B cell (primary cell): ENCODE data around the gene ESR2. TPM values are rescaled to one million over a fixed set of nuclear protein-coding genes. Genes with fewer than 3 reads are reported as not detected.

Source experiments
- ATAC-seq: fragments of 200-7000 bp; cut with Tn5 transposase; one replicate; pipeline ENCODE4 v1.10.0; 2021; ENCODE audit warnings: low read depth, mild to moderate bottlenecking, moderate number of reproducible peaks, moderate library complexity
- CTCF ChIA-PET: fragments of 350-600 bp; sonication (Branson Sonifier 250); formaldehyde crosslinking; loops from one replicate; lab custom pipeline; 2021; ENCODE audit warnings: antibody characterized with exemption, inconsistent platforms; lab: Charles Lee
- POLR2A ChIA-PET: fragments of 350-600 bp; sonication (Branson Sonifier 250); formaldehyde crosslinking; loops from one replicate; lab custom pipeline; 2021; ENCODE audit warnings: antibody characterized with exemption; lab: Charles Lee
- DNase-seq: peaks from one replicate; pipeline ENCODE4 v3.0.0; 2013
- H2AFZ ChIP-seq: 2 replicates; pipeline ENCODE4 v1.6.1; 2012; ENCODE audit warnings: mild to moderate bottlenecking, low read depth, low read length; ENCODE audit not compliant: insufficient read depth, poor library complexity, severe bottlenecking
- H3K27ac ChIP-seq, 2 donors: 1 replicate in 1 of 2; 2 replicates in 1 of 2; pipeline ENCODE4 v1.5.1; 2012 to 2013; ENCODE audit warnings: low read length in 2 of 2, mild to moderate bottlenecking in 2 of 2, moderate library complexity in 1 of 2
- H3K27me3 ChIP-seq, 4 experiments: fragments of 200-600 bp in 1 of 4; sonication (generic) in 1 of 4; replicated peaks in 1 of 4; 1 replicate in 2 of 4; 2 replicates in 2 of 4; pipeline versions ENCODE4 v1.6.1 to v1.7.0; 2013 to 2016; ENCODE audit warnings: low read length in 3 of 4, mild to moderate bottlenecking in 2 of 4, mixed read lengths in 1 of 4, moderate library complexity in 1 of 4; ENCODE audit not compliant: insufficient read depth in 4 of 4, control insufficient read depth in 3 of 4; ENCODE audit errors: control extremely low read depth in 1 of 4
- H3K36me3 ChIP-seq, 2 experiments: replicated peaks in 1 of 2; 1 replicate in 1 of 2; 2 replicates in 1 of 2; pipeline versions ENCODE4 v1.6.1 to v1.7.1; 2013; ENCODE audit warnings: low read length in 1 of 2; ENCODE audit not compliant: insufficient read depth in 2 of 2, control insufficient read depth in 1 of 2; ENCODE audit errors: control extremely low read depth in 1 of 2, extremely low read depth in 1 of 2
- H3K4me1 ChIP-seq, 2 donors: fragments of 200-600 bp in 1 of 2; sonication (generic) in 1 of 2; 1 replicate in 1 of 2; 2 replicates in 1 of 2; pipeline versions ENCODE4 v1.5.1 to v1.6.1; 2013 to 2017; ENCODE audit warnings: low read length in 2 of 2; ENCODE audit not compliant: control insufficient read depth in 2 of 2, insufficient read depth in 2 of 2
- H3K4me2 ChIP-seq: replicated peaks from 2 replicates; pipeline ENCODE3; 2012; ENCODE audit warnings: mild to moderate bottlenecking, low read depth, low read length; ENCODE audit not compliant: poor library complexity, severe bottlenecking
- H3K4me3 ChIP-seq, 5 experiments: fragments of 200-600 bp in 1 of 5; sonication (generic) in 1 of 5; 1 replicate in 3 of 5; 2 replicates in 2 of 5; pipeline versions ENCODE4 v1.5.1 to v1.7.0; 2011 to 2016; ENCODE audit warnings: low read length in 4 of 5, mild to moderate bottlenecking in 4 of 5, low read depth in 2 of 5, control low read depth in 1 of 5, moderate library complexity in 1 of 5; ENCODE audit not compliant: insufficient read depth in 1 of 5; ENCODE audit errors: control extremely low read depth in 1 of 5, extremely low read depth in 1 of 5
- H3K79me2 ChIP-seq: fragments of 200-600 bp; sonication (generic); one replicate; pipeline ENCODE4 v1.6.0; 2016; ENCODE audit warnings: low read length; ENCODE audit not compliant: control insufficient read depth, insufficient read depth
- H3K9ac ChIP-seq: fragments of 200-600 bp; sonication (generic); 2 replicates; pipeline ENCODE4 v1.6.1; 2017; ENCODE audit warnings: mild to moderate bottlenecking, low read length, moderate library complexity
- H3K9me3 ChIP-seq, 3 donors: one replicate each; pipeline versions ENCODE4 v1.6.1 to v1.7.1; 2013; ENCODE audit warnings: low read length in 2 of 3; ENCODE audit not compliant: control insufficient read depth in 2 of 3, insufficient read depth in 1 of 3; ENCODE audit errors: control extremely low read depth in 1 of 3
- H4K20me1 ChIP-seq: 2 replicates; pipeline ENCODE4 v1.6.0; 2012; ENCODE audit warnings: mild to moderate bottlenecking, low read length; ENCODE audit not compliant: insufficient read depth, control insufficient read depth, poor library complexity, severe bottlenecking
- H3K27ac Mint-ChIP-seq: one replicate; pipeline ENCODE4 v1.8.0; 2021; ENCODE audit warnings: mixed read lengths
- H3K27me3 Mint-ChIP-seq: one replicate; pipeline ENCODE4 v1.8.0; 2021; ENCODE audit warnings: mixed read lengths
- H3K4me1 Mint-ChIP-seq: one replicate; pipeline ENCODE4 v1.8.0; 2021; ENCODE audit warnings: mixed read lengths
- H3K4me3 Mint-ChIP-seq: one replicate; pipeline ENCODE4 v1.8.0; 2021; ENCODE audit warnings: mixed read lengths
- H3K9me3 Mint-ChIP-seq: one replicate; pipeline ENCODE4 v1.8.0; 2022; ENCODE audit warnings: mixed read lengths; ENCODE audit not compliant: insufficient read depth
- EZH2 ChIP-seq: IDR thresholded peaks from 2 replicates; pipeline ENCODE4 v1.6.1; 2012; ENCODE audit warnings: borderline replicate concordance, low read depth, mild to moderate bottlenecking, moderate library complexity, low read length; ENCODE audit not compliant: insufficient read depth, poor library complexity, severe bottlenecking
- WGBS: methylation state at CpG from one replicate; pipeline ENCODE4 v1.1.5; 2013; ENCODE audit warnings: missing lambda C conversion rate; ENCODE audit not compliant: insufficient coverage; 5-methylcytosine and 5-hydroxymethylcytosine counted together
- intact Hi-C: fragments of 100-400 bp; cut with micrococcal nuclease; formaldehyde crosslinking; loops from one replicate; pipeline ENCODE4 v1.10.0; 2022
- polyA plus RNA-seq: library from polyadenylated mRNA; depleted of rRNA; stranded (reverse); fragments of >200 nt; gene quantifications from 2 replicates; pipeline ENCODE4 v1.2.3, GENCODE V29; 2012
- total RNA-seq, 2 donors: library from RNA; stranded (reverse); fragments of 120-200 nt in 1 of 2; gene quantifications; 1 replicate in 1 of 2; 2 replicates in 1 of 2; pipeline versions ENCODE4 v1.2.3 to v1.2.4, GENCODE V29; 2013 to 2022
- TF ChIP-seq, protein P1 (sequence below): fragments of 200-600 bp; IDR thresholded peaks from one replicate; pipeline ENCODE4 v1.8.0; 2022; ENCODE audit warnings: antibody characterized with exemption, mild to moderate bottlenecking

ESR2 gene
- total and polyA plus RNA-seq, 2 donors (not counting 1 experiment from before 2014, with no cell fraction given): 5.4 to 87.8 TPM

DNA sequence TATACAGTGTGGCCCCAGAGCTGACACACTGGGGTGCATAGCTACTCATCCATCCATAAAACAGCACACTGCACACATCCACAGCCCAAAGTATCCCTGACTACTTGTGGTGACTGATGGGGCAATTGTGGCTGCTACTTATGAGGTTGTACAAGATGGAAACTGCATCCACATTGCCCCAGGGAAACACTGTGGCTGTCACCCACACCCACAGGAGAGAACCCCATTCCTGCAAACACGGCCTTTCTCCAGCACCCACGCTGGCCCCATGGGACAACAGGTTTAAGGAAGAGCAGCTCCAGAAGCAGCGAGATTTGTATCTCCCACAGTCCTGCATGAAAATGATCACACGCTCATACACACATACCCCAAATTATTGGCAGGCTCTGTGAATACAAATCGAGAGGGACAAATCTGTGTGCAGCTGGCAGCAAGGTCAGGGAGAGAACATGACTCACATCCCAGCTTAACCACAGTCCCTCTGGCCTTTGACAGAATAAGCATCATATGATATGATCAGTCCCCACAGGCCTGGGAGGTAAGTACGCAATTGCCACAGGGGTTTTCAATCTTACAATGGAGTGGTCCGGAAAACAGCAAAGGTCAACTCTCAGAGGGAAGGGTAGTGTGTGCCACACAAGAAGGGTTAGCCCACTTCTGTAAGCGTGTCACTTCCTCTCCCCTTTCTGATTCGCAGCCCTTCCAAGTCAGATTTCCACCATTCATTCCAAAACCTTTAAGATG is 61.9 kb downstream of the ESR2 start:
- no peaks in the 10 kb centered on the region for H3K9me3 Mint-ChIP-seq
- Histone ChIP-seq H3K9me3 (no peaks in the 10 kb centered on the region), H3K79me2 (no peaks in the 10 kb centered on the region), H3K27me3 (no peaks in the 10 kb centered on the region), H3K4me3 (no peak overlapping the region), H3K9ac (no peak overlapping the region), H2AFZ (no peak overlapping the region), H3K4me1 (peaks cover 49 to 53% of the 10 kb centered on the region in 2 donors), H4K20me1 (no peaks in the 10 kb centered on the region), H3K27ac (no peak overlapping the region), H3K36me3 (peaks cover 3 to 6% of the 10 kb centered on the region in 2 experiments), H3K4me2 (no peak overlapping the region)
- ATAC-seq (peak; percentile 7), DNase-seq (peak; percentile 31)
- no peak for TF ChIP-seq EZH2
- TF ChIP-seq, protein P1, sequence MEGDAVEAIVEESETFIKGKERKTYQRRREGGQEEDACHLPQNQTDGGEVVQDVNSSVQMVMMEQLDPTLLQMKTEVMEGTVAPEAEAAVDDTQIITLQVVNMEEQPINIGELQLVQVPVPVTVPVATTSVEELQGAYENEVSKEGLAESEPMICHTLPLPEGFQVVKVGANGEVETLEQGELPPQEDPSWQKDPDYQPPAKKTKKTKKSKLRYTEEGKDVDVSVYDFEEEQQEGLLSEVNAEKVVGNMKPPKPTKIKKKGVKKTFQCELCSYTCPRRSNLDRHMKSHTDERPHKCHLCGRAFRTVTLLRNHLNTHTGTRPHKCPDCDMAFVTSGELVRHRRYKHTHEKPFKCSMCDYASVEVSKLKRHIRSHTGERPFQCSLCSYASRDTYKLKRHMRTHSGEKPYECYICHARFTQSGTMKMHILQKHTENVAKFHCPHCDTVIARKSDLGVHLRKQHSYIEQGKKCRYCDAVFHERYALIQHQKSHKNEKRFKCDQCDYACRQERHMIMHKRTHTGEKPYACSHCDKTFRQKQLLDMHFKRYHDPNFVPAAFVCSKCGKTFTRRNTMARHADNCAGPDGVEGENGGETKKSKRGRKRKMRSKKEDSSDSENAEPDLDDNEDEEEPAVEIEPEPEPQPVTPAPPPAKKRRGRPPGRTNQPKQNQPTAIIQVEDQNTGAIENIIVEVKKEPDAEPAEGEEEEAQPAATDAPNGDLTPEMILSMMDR: no peak
- H3K4me1 Mint-ChIP-seq: peaks cover 56% of the 10 kb centered on the region
- intact Hi-C loops: no loop called here
- 70% methylated on average over 6 of the region's 9 CpGs for WGBS
- ChIA-PET POLR2A (interaction anchor here (0.5 to 2.5 kb wide), 6 partner anchors 13 to 483 kb away, joined by 3 to 10 read pairs (median 6); no protein-coding TSS in a partner anchor), CTCF (interaction anchor here (0.7 to 3.5 kb wide), 4 partner anchors 10 to 106 kb away, joined by 3 to 13 read pairs (median 6); no protein-coding TSS in a partner anchor)
- peak overlapping the region; percentile 96 for H3K27ac Mint-ChIP-seq
- H3K4me3 Mint-ChIP-seq: peak overlapping the region; percentile 73
- no peaks in the 10 kb centered on the region for H3K27me3 Mint-ChIP-seq

DNA sequence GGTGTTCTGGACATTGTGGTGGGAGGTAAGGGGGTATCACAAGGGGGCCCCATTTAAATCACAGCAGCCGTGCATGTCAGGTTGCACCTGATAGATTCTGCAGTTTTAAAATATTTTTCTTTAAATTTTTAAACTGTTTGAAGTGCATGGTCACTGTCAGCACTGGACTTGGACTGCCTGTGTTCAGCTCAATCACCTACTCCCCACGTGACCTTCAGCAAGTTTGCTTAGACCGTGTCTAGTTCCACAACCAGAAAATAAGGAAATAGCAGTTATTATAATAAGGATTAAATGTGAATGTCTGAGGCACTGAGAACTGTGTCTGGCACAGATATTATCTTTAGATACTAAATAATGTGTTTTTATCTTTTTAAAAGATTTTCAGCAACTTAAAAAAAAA is 64.7 kb downstream of the ESR2 start:
- DNase-seq: no peak
- peaks cover 3 to 22% of the 10 kb centered on the region in 2 experiments for H3K36me3 ChIP-seq
- no peak overlapping the region for H3K4me3 ChIP-seq
- no peaks in the 10 kb centered on the region for H3K79me2 ChIP-seq
- Mint-ChIP-seq H3K9me3 (no peaks in the 10 kb centered on the region), H3K27me3 (no peaks in the 10 kb centered on the region), H3K27ac (no peak overlapping the region), H3K4me3 (no peak overlapping the region), H3K4me1 (peaks cover 28% of the 10 kb centered on the region)
- H3K27me3 ChIP-seq: no peaks in the 10 kb centered on the region
- no peak overlapping the region for H2AFZ ChIP-seq
- intact Hi-C loops: no loop called here
- H3K9me3 ChIP-seq: no peaks in the 10 kb centered on the region
- TF ChIP-seq, protein P1: no peak
- no peak for TF ChIP-seq EZH2
- H3K27ac ChIP-seq: no peak overlapping the region
- no peak overlapping the region for H3K4me2 ChIP-seq
- H3K4me1 ChIP-seq: peaks cover 24 to 27% of the 10 kb centered on the region in 2 donors
- no CpG with 5 or more reads among the region's 3 CpGs for WGBS
- no peaks in the 10 kb centered on the region for H4K20me1 ChIP-seq
- no peak overlapping the region for H3K9ac ChIP-seq
- CTCF ChIA-PET: no interaction called here
- ATAC-seq: no peak
- POLR2A ChIA-PET: no interaction called here
